ENCODE data around the gene NUDT16.

The NUDT16 gene

GRCh38 chr3:131386429-131387165 is 5.0 kb downstream of the NUDT16 start:
- no peak for DNase-seq (ENCODE audit: low read depth, low spot score)

GRCh38 chr3:131387796-131388489 is 6.4 kb downstream of the NUDT16 start:
- DNase-seq (ENCODE audit: low read depth, low spot score), result no peak

GRCh38 chr3:131388490-131388799 is 6.9 kb downstream of the NUDT16 start:
- no peak for DNase-seq (ENCODE audit: low read depth, low spot score)

- no peak for DNase-seq (ENCODE audit: low read depth, low spot score)
Measured at GRCh38 chr3:131390331-131390730, 8.8 kb downstream of the NUDT16 start.

- no peak for DNase-seq (ENCODE audit: low read depth, low spot score)
Measured at GRCh38 chr3:131393051-131393450, 11.5 kb downstream of the NUDT16 start.

GRCh38 chr3:131393868-131394267 is 12.3 kb downstream of the NUDT16 start:
- DNase-seq (ENCODE audit: low read depth, low spot score), result no peak

GRCh38 chr3:131394400-131394799 is 12.8 kb downstream of the NUDT16 start:
- no peak for DNase-seq (ENCODE audit: low read depth, low spot score)

GRCh38 chr3:131396170-131396569 is 14.6 kb downstream of the NUDT16 start:
- no peak for DNase-seq (ENCODE audit: low read depth, low spot score)

GRCh38 chr3:131397889-131398288 is 16.3 kb downstream of the NUDT16 start:
- no peak for DNase-seq (ENCODE audit: low read depth, low spot score)

GRCh38 chr3:131401978-131402377 is 20.4 kb downstream of the NUDT16 start:
- DNase-seq (ENCODE audit: low read depth, low spot score), result no peak

GRCh38 chr3:131402391-131403039 is 20.9 kb downstream of the NUDT16 start:
- no peak for DNase-seq (ENCODE audit: low read depth, low spot score)

- DNase-seq (ENCODE audit: low read depth, low spot score), result no peak
Measured at GRCh38 chr3:131403216-131403895, 21.8 kb downstream of the NUDT16 start.

- no peak for DNase-seq (ENCODE audit: low read depth, low spot score)
Measured at GRCh38 chr3:131405411-131405810, 23.8 kb downstream of the NUDT16 start.

GRCh38 chr3:131406274-131406673 is 24.7 kb downstream of the NUDT16 start:
- no peak for DNase-seq (ENCODE audit: low read depth, low spot score)

GRCh38 chr3:131417751-131418150 is 36.2 kb downstream of the NUDT16 start:
- no peak for DNase-seq (ENCODE audit: low read depth, low spot score)

- no peak for DNase-seq (ENCODE audit: low read depth, low spot score)
Measured at GRCh38 chr3:131421301-131421700, 39.7 kb downstream of the NUDT16 start.

GRCh38 chr3:131421957-131422498 is 40.5 kb downstream of the NUDT16 start:
- no peak for DNase-seq (ENCODE audit: low read depth, low spot score)

- DNase-seq (ENCODE audit: low read depth, low spot score), result no peak
Measured at GRCh38 chr3:131427226-131427625, 45.7 kb downstream of the NUDT16 start.

GRCh38 chr3:131431754-131432153 is 50.2 kb downstream of the NUDT16 start:
- DNase-seq (ENCODE audit: low read depth, low spot score), result no peak

GRCh38 chr3:131432441-131432840 is 50.9 kb downstream of the NUDT16 start:
- no peak for DNase-seq (ENCODE audit: low read depth, low spot score)

GRCh38 chr3:131435000-131435399 is 53.4 kb downstream of the NUDT16 start:
- no peak for DNase-seq (ENCODE audit: low read depth, low spot score)

All from ELF-1 (cell line).